ENCODE data around the gene VSIR. TPM values are rescaled to one million over a fixed set of nuclear protein-coding genes. Genes with fewer than 3 reads are reported as not detected.

Gene VSIR
- total and polyA plus RNA-seq, 9 of the 15 experiments (the other 6 are each of a cell fraction or from before 2014, with no cell fraction given) = 0.14 to 20.5 (median 9.3) TPM

DNA sequence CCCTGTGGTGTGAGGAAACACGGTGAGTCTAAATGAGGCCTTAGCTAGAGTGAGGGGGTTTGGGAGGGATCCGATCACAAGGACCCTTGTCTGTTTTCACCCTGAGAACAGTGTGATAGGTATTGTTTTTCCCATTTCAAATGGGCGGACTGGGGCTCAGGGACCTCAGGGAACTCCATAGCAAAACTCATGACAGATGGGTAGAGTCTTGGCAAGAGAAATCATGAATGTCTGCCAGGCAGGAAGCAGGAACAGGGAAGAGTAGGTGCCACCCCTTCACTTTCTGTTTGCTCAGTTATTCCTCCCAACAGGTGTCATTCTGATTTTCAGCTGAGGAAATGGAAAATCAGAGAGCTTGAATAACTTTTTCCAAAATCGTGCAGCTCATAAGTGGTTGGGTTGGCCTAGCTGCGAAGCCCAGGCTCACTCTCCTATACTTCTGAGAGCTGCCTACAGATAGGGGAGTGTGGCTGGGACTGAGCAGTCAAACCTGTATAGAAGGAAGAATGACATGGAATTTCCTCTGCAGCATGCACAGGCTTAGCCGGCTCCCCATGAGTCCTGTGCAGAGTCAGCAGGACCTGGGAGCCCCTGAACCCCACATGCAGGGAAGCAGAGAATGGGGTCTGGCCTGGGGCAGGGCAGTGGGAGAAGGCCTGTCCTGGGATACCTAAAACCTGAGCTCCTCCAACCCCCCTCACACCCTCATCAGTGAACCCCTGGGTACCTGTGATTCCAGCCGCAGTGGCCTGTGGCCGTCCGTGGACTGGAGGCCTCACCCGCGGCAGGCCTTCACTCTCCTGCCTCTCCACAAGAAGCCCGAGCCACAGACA is 36.1 kb downstream of the VSIR start (continued):
- TF ChIP-seq RREB1 (CRISPR knock-in tag; IDR thresholded peaks at IDR 0.05) (no peak), ZNF395 (CRISPR knock-in tag; IDR thresholded peaks at IDR 0.05) (no peak), ZNF184 (CRISPR knock-in tag; IDR thresholded peaks at IDR 0.05) (no peak), PHF8 (IDR thresholded peaks at IDR 0.05; ENCODE audit: borderline replicate concordance, low read length) (no peak), CREB3 (tag; conservative IDR thresholded peaks at IDR 0.05; ENCODE audit: low read depth) (no peak)
- TF ChIP-seq, protein P1, sequence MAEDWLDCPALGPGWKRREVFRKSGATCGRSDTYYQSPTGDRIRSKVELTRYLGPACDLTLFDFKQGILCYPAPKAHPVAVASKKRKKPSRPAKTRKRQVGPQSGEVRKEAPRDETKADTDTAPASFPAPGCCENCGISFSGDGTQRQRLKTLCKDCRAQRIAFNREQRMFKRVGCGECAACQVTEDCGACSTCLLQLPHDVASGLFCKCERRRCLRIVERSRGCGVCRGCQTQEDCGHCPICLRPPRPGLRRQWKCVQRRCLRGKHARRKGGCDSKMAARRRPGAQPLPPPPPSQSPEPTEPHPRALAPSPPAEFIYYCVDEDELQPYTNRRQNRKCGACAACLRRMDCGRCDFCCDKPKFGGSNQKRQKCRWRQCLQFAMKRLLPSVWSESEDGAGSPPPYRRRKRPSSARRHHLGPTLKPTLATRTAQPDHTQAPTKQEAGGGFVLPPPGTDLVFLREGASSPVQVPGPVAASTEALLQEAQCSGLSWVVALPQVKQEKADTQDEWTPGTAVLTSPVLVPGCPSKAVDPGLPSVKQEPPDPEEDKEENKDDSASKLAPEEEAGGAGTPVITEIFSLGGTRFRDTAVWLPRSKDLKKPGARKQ (CRISPR knock-in tag; IDR thresholded peaks at IDR 0.05) = no peak
